Measurements from ENCODE around the gene NAT14. TPM values are rescaled to one million over a fixed set of nuclear protein-coding genes. Genes with fewer than 3 reads are reported as not detected.

Gene NAT14
- total RNA-seq, 1 donor from 2014 or later, result 14.7 TPM

GRCh38 chr19:55488986-55489710, 4.2 kb downstream of the NAT14 start:
- TF ChIP-seq, protein P1, sequence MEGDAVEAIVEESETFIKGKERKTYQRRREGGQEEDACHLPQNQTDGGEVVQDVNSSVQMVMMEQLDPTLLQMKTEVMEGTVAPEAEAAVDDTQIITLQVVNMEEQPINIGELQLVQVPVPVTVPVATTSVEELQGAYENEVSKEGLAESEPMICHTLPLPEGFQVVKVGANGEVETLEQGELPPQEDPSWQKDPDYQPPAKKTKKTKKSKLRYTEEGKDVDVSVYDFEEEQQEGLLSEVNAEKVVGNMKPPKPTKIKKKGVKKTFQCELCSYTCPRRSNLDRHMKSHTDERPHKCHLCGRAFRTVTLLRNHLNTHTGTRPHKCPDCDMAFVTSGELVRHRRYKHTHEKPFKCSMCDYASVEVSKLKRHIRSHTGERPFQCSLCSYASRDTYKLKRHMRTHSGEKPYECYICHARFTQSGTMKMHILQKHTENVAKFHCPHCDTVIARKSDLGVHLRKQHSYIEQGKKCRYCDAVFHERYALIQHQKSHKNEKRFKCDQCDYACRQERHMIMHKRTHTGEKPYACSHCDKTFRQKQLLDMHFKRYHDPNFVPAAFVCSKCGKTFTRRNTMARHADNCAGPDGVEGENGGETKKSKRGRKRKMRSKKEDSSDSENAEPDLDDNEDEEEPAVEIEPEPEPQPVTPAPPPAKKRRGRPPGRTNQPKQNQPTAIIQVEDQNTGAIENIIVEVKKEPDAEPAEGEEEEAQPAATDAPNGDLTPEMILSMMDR (IDR thresholded peaks at IDR 0.05), result no peak
- H3K9me3 ChIP-seq, result no peaks in the 10 kb centered on the region
- peaks cover 6% of the 10 kb centered on the region for H3K27me3 ChIP-seq
- no peak overlapping the region for H3K4me3 ChIP-seq
- intact Hi-C loops (cut with DNase I), result no loop called here
- no peak overlapping the region for H3K27ac ChIP-seq
- H3K36me3 ChIP-seq, result no peaks in the 10 kb centered on the region
- ATAC-seq (no peak), DNase-seq (no peak)
- peaks cover 5% of the 10 kb centered on the region for H3K4me1 ChIP-seq

DNA sequence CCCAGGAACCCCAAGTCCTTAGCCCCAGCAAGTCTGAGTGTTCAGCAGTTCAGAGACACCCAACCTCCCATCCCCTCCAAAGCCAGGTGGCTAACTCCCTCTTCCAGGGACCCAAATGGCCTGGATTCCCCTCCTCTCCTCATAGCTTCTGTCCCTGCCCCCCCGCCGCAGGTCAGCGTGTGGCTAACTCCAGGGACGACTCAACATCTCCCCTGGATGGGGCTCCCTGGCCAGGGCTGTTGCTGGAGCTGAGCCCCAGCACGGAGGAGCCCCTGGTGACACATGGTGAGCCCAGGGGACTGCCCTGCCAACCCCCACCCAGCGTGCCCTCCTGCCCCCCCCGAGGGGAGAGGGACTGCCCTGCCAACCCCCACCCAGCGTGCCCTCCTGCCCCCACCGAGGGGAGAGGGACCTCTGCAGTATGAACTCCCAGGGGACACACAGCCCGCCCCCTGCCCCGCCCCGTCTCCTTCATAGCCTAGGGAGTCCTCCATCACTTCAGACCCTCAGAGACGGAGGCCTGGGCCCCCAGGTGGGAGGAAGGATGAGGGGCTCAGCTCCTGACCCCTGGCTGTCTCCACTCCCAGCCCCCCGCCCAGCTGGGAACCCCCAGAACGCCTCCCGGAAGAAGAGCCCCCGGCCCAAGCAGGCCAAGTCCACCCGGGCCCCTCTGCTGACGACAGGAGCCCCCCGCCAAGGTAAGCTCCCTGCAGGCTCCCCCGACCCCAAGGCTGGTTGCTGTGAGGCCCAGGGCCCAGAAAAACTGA, 4.9 kb downstream of the NAT14 start:
- no peak overlapping the region for H3K4me3 ChIP-seq
- no peak for DNase-seq

DNA sequence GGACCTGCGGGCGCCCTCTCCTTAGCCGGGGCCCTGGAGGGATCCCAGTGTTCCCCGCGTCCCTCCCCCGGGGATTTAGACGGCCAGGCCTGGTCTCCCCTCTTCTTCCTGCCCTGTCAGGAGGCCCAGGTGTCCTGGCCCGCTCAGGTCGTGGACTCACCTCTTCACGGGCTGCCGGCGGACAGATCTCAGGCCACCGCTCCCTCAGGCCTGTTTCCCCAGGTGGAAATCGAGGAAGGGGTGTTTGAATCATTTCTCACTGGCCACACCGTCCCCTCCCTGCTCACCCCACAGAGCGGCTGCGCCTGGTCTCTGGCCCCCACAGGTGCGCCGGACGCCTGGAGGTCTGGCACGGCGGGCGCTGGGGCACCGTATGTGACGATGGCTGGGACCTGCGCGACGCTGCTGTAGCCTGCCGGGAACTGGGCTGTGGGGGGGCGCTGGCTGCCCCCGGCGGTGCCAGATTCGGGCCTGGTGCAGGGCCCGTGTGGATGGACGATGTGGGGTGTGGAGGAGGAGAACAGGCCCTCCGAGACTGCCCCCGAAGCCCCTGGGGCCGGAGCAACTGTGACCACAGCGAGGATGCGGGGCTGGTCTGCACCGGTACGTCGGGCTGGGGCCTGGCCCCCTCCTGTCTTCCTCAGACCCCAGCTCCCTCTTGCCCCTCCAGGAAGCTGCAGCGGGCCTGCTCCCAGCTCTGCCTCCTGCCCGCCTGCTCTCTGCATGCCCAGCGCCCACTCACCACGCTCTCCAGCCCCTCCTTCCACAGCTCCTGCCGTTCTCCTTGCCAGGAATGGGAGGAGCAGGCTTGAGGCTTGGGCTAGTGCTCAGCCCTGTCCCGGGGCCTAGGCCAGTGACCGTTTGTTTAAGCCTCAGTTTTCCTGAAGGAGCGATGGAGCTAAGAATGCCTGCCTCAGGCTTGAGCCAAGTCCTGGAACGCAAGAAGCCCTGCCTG, 5.8 kb downstream of the NAT14 start:
- TF ChIP-seq, protein P1 (IDR thresholded peaks at IDR 0.05), result no peak
- intact Hi-C loops (cut with DNase I), result no loop called here
- Histone ChIP-seq H3K4me3 (no peak overlapping the region), H3K27me3 (peaks cover 6% of the 10 kb centered on the region), H3K9me3 (no peaks in the 10 kb centered on the region), H3K36me3 (no peaks in the 10 kb centered on the region), H3K27ac (no peak overlapping the region), H3K4me1 (no peaks in the 10 kb centered on the region)
- ATAC-seq (no peak), DNase-seq (no peak)

More for the DNA sequence above, 4.9 kb downstream of the NAT14 start:
- ATAC-seq, result no peak
- intact Hi-C loops (cut with DNase I), result no loop called here
- H3K9me3 ChIP-seq, result no peaks in the 10 kb centered on the region
- H3K36me3 ChIP-seq, result no peaks in the 10 kb centered on the region
- peaks cover 6% of the 10 kb centered on the region for H3K27me3 ChIP-seq
- TF ChIP-seq, protein P1 (IDR thresholded peaks at IDR 0.05), result no peak
- H3K27ac ChIP-seq, result no peak overlapping the region
- no peaks in the 10 kb centered on the region for H3K4me1 ChIP-seq

DNA sequence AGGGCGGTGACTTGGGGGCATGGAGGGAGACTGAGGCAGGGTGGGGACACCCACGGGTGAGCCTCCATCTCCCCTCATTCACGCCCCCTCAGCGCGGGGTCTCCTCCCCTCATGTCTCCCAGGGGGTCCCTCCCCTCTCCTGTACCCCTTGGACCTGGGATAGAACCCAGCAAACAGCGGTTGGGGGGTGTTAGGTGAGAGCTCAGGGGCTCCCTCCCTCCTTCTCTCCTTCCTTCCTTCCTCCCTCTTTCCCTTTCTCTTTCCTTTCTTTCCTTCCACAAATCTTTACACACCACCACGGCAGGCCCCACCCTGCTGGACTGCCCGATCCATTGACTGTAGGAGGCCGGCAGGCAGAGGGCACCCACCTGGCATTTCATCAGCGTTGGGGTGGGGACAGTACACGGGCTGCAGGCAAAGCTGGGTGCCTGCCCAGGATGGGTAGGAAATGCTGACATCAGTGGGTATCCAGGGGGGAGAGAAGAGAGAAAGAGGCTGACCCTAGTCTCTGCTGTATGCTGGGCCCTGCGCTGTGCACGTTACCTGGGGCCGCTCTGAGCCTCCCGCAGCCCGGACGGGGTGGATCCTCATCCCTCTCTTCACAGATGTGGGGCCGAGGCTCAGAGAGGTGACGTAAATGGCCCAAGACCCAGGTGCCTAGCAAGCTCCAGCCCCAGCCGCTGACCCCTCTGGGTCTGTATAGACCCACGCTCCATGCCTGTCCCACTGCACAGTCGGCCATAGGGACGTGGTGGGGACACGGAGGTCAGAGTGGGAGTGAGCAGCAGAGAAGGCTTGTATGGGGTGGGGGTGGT, 6.8 kb downstream of the NAT14 start:
- Histone ChIP-seq H3K4me1 (no peaks in the 10 kb centered on the region), H3K27me3 (peaks cover 6% of the 10 kb centered on the region), H3K27ac (no peak overlapping the region), H3K9me3 (no peaks in the 10 kb centered on the region), H3K4me3 (no peak overlapping the region), H3K36me3 (no peaks in the 10 kb centered on the region)
- TF ChIP-seq, protein P1 (IDR thresholded peaks at IDR 0.05), result no peak
- intact Hi-C loops (cut with DNase I), result no loop called here
- ATAC-seq (no peak), DNase-seq (no peak)

All from upper lobe of right lung (tissue), 1 donor.